Mucosa of descending colon (tissue), 3 donors: Measurements from ENCODE around the gene OR10H5. TPM values are rescaled to one million over a fixed set of nuclear protein-coding genes. Genes with fewer than 3 reads are reported as not detected.
"Not testable (repeated sequence)": the region's sequence is repeated elsewhere in the genome, so short reads cannot be mapped to it uniquely, and the experiment has no call there.

Experiments used
- ATAC-seq: fragments of 200-7000 bp; cut with Tn5 transposase; one replicate; pipeline ENCODE4 v1.9.1; 2020; ENCODE audit warnings: mild to moderate bottlenecking, moderate library complexity
- DNase-seq, 3 donors: peaks; one replicate each; pipeline ENCODE4 v3.0.0-alpha.2; 2020
- H3K36me3 ChIP-seq: fragments of 200-600 bp; one replicate; pipeline ENCODE4 v1.8.0; 2021; ENCODE audit warnings: low read depth, mild to moderate bottlenecking
- H3K4me1 ChIP-seq: fragments of 200-600 bp; one replicate; pipeline ENCODE4 v1.8.0; 2021; ENCODE audit warnings: low read depth, mild to moderate bottlenecking
- H3K4me3 ChIP-seq: fragments of 200-600 bp; one replicate; pipeline ENCODE4 v1.8.0; 2021; ENCODE audit warnings: mild to moderate bottlenecking
- H3K9me3 ChIP-seq: fragments of 200-600 bp; one replicate; pipeline ENCODE4 v1.8.0; 2021; ENCODE audit warnings: mild to moderate bottlenecking
- intact Hi-C, 2 donors: fragments of 100-400 bp; cut with DNase I in 1 of 2; cut with micrococcal nuclease in 1 of 2; formaldehyde crosslinking; loops; one replicate each; pipeline versions ENCODE4 v1.11.0 to v1.11.1; 2022; cut with DNase I, micrococcal nuclease
- total RNA-seq, 3 donors: library from RNA; stranded (reverse); fragmentation: NEBNext Ultra II Directional in 2 of 3; extraction: Animal tissue kit (Norgen Biotek cat#: 25700) in 2 of 3; gene quantifications; one replicate each; pipeline versions ENCODE4 v1.2.1 to v1.2.4, GENCODE V29; 2021 to 2023
- TF ChIP-seq, protein P1 (sequence below): fragments of 200-600 bp; IDR thresholded peaks from one replicate; pipeline ENCODE4 v1.8.0; 2022; ENCODE audit warnings: antibody characterized with exemption, mild to moderate bottlenecking
- donor health status: DM: no; HTN: no; CAD: no; lungs with moderate emphysema.
- donor health status: DM: no; HTN: no; CAD: no.
- donor health status: DM: no; HTN: yes; CAD: no.

Gene OR10H5
- total RNA-seq, 3 donors from 2014 or later, result not detected

DNA sequence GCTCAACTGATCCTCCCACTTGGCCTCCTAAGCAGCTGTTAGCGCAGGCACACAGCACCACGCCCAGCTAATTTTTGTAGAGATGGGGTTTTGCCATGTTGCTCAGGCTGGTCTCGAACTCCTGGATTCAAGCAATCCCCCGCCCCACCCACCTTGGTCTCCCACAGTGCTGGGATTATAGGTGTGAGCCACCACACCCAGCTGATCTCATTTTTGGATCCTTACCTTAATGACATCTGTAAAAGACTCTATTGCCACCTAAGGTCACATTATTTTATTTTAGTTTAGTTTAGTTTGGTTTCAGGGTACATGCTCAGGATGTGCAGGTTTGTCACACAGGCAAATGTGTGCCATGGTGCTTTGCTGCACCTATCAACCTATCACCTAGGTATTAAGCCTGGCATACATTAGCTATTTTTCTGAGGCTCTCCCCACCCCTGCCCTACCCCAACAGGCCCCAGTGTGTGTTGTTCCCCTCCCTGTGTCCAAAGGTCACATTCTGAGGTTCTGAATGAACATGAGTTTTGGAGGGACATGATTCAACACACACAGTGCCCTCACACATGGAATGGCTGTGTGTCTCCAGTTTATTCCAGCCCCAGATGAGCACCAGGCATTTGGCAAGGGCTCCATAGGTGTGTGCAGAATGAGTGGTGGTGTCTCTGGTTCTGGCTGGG is 1.3 kb downstream of the OR10H5 start:
- ATAC-seq (peak; percentile 90), DNase-seq (peak in 2 of 3 donors; percentile 31 to 65)
- peaks cover 12% of the 10 kb centered on the region for H3K4me1 ChIP-seq
- no peaks in the 10 kb centered on the region for H3K9me3 ChIP-seq
- no peaks in the 10 kb centered on the region for H3K36me3 ChIP-seq
- TF ChIP-seq, protein P1, sequence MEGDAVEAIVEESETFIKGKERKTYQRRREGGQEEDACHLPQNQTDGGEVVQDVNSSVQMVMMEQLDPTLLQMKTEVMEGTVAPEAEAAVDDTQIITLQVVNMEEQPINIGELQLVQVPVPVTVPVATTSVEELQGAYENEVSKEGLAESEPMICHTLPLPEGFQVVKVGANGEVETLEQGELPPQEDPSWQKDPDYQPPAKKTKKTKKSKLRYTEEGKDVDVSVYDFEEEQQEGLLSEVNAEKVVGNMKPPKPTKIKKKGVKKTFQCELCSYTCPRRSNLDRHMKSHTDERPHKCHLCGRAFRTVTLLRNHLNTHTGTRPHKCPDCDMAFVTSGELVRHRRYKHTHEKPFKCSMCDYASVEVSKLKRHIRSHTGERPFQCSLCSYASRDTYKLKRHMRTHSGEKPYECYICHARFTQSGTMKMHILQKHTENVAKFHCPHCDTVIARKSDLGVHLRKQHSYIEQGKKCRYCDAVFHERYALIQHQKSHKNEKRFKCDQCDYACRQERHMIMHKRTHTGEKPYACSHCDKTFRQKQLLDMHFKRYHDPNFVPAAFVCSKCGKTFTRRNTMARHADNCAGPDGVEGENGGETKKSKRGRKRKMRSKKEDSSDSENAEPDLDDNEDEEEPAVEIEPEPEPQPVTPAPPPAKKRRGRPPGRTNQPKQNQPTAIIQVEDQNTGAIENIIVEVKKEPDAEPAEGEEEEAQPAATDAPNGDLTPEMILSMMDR, result no peak
- intact Hi-C loops, result no loop called here
- H3K4me3 ChIP-seq, result no peak overlapping the region

DNA sequence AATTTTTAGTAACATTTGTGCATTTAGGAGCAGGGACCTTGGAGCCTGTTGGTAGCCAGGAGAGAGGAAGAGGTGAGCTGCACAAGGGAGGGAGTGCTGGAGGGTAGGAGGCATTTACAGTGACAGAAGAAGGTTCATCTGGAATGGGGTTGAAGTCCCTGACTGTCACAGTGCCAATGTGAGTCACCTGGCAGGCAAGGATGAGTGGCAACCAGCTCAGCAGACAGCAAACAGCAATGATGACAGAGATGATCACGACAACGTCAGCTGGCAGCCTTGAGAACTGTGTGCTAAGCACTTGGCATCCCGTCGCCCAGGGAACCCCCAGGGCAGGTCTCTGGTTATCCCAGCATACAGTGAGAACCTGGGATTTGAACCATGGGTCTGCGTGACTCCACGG is 2.6 kb downstream of the OR10H5 start:
- TF ChIP-seq, protein P1, result no peak
- Histone ChIP-seq H3K36me3 (no peaks in the 10 kb centered on the region), H3K9me3 (no peaks in the 10 kb centered on the region), H3K4me3 (no peak overlapping the region), H3K4me1 (peaks cover 12% of the 10 kb centered on the region)
- intact Hi-C loops, result no loop called here
- ATAC-seq (peak; percentile 57), DNase-seq (no peak)

DNA sequence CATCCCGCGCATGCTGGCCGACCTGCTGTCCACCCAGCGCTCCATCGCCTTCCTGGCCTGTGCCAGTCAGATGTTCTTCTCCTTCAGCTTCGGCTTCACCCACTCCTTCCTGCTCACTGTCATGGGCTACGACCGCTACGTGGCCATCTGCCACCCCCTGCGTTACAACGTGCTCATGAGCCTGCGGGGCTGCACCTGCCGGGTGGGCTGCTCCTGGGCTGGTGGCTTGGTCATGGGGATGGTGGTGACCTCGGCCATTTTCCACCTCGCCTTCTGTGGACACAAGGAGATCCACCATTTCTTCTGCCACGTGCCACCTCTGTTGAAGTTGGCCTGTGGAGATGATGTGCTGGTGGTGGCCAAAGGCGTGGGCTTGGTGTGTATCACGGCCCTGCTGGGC is 6.8 kb downstream of the OR10H5 start:
- H3K4me3 ChIP-seq, intact Hi-C loops, DNase-seq, H3K4me1 ChIP-seq, H3K9me3 ChIP-seq, ATAC-seq, H3K36me3 ChIP-seq: not testable (repeated sequence)

DNA sequence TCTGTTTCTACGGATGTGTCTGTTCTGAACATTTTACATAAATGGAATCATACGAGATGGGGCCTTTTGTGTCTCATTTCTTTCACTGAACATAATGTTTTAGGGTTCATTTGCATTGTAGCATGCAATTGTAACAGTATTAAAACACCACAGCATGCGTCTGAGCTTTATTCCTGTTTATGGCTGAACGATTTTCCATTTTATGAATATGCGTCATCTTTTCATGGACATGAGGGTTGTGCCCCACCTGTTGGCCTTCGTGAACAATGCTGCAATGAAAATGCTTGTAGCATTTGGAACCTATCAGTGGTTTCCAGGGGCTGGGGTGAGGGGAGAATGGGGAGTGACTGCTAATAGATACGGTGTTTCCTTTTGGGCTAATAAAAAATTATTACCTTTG is 22.9 kb downstream of the OR10H5 start:
- DNase-seq, result peak in 2 of 3 donors; percentile 41 to 68

DNA sequence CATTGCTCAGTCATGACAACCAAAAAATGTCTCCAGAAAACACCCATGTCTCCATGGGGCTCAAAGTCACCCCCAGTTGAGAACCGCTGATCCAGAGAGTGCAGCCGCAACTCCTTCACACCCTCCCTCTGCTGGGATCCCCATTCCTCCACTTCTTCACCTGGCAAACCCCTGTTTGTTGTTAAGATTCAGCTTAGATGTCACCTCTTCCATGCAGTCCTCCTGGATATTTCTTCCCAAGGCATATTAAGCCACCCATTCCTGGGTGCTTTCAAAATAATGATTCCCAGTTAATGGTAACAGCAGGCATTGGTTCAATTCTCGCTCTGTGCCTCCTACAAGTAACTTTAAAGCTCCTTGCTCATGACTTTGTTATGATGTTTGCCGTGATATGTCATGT is 24.0 kb downstream of the OR10H5 start:
- no peak overlapping the region for H3K4me3 ChIP-seq
- DNase-seq, result no peak
- H3K36me3 ChIP-seq, result no peaks in the 10 kb centered on the region
- TF ChIP-seq, protein P1, result no peak
- no peak for ATAC-seq
- no peaks in the 10 kb centered on the region for H3K4me1 ChIP-seq
- intact Hi-C loops, result no loop called here
- no peaks in the 10 kb centered on the region for H3K9me3 ChIP-seq

More for the DNA sequence above, 22.9 kb downstream of the OR10H5 start:
- no peaks in the 10 kb centered on the region for H3K4me1 ChIP-seq
- no peaks in the 10 kb centered on the region for H3K36me3 ChIP-seq
- intact Hi-C loops, result no loop called here
- H3K9me3 ChIP-seq, result no peaks in the 10 kb centered on the region
- no peak overlapping the region for H3K4me3 ChIP-seq
- TF ChIP-seq, protein P1, result peak; percentile 19
- peak; percentile 87 for ATAC-seq

DNA sequence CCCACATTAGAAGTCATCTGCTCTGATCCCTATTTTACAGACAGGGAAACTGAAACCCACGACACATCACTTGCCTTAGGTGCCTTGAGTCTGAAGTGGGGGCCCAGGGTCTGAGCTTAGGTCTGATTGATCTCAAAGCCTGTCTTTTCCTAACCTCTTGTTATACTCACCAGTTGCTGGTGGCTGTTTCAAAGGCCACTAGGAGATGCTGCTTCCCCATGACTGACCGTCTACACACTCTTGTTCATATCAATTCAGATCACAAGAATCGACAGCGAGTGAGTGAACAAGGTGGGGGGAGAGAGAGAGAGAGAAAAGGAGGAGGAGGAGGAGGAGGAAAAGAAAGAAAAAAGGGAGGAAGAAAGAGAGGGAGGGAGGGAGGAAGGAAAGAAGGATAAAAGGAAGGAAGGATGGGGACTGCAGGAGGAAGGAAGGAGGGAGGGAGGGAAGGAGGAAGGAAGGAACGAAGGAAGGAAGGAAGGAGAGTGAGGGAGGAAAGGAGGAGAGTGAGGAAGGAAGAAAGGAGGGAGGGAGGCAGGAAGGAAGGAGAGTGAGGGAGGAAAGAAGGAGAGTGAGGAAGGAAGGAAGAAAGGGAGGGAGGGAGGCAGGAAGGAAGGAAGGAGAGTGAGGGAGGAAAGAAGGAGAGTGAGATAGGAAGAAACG is 24.7 kb downstream of the OR10H5 start:
- H3K4me3 ChIP-seq, result no peak overlapping the region
- no peaks in the 10 kb centered on the region for H3K36me3 ChIP-seq
- intact Hi-C loops, result no loop called here
- ATAC-seq, result peak; percentile 34
- H3K9me3 ChIP-seq, result no peaks in the 10 kb centered on the region
- TF ChIP-seq, protein P1, result no peak
- peak in 1 of 3 donors; percentile 59 for DNase-seq
- no peaks in the 10 kb centered on the region for H3K4me1 ChIP-seq
